Uterus (tissue), 2 donors: ENCODE data around the gene CD99.

Source experiments
- CTCF ChIP-seq, 4 experiments: fragments of 200-600 bp in 2 of 4; fragments of 450-650 bp in 2 of 4; sonication (generic) in 2 of 4; IDR thresholded peaks; one replicate each; pipeline ENCODE4 v1.5.1; 2016 to 2019; ENCODE audit warnings: antibody characterized with exemption in 4 of 4, mild to moderate bottlenecking in 2 of 4, moderate library complexity in 1 of 4
- POLR2A ChIP-seq, 2 donors: fragments of 450-650 bp; IDR thresholded peaks; one replicate each; pipeline ENCODE4 v1.6.1; 2016; ENCODE audit warnings: antibody characterized with exemption in 2 of 2, mild to moderate bottlenecking in 1 of 2, moderate library complexity in 1 of 2

- no peak for TF ChIP-seq CTCF (IDR thresholded peaks at IDR 0.05)
- no peak for TF ChIP-seq POLR2A (IDR thresholded peaks at IDR 0.05)
These were observed 49.6 kb downstream of the CD99 start for GRCh38 chrX:2740672-2741071.
